ENCODE data around the gene TRMT2A. TPM values are rescaled to one million over a fixed set of nuclear protein-coding genes. Genes with fewer than 3 reads are reported as not detected.
"Not testable (repeated sequence)": the region's sequence is repeated elsewhere in the genome, so short reads cannot be mapped to it uniquely, and the experiment has no call there.

Gene TRMT2A
- total RNA-seq, 1 donor from 2014 or later: 31.8 TPM

GRCh38 chr22:20079745-20080444, 37.1 kb downstream of the TRMT2A start, which contains the start of gene DGCR8:
TSS of gene DGCR8 (plus strand) at chr22:20080241. CDS start at chr22:20085964, 5,723 bp downstream.
- Histone ChIP-seq H3K27ac (ENCODE audit: low read depth, low read length) (peak within 1 kb of the TSS; percentile 86), H3K9me3 (ENCODE audit: control insufficient read depth in 3 of 3, low read length in 3 of 3) (no peaks in the 10 kb centered on the region), H3K9ac (ENCODE audit: low read depth in 1 of 3, low read length in 3 of 3) (peak within 1 kb of the TSS; percentile 88 to 94 (median 92)), H3K4me1 (ENCODE audit: control insufficient read depth in 3 of 3, insufficient read depth in 3 of 3, low read length in 3 of 3) (peaks cover 36 to 45% (median 43%) of the 10 kb centered on the region in 3 donors), H3K27me3 (ENCODE audit: control insufficient read depth in 3 of 3, insufficient read depth in 3 of 3, low read length in 3 of 3) (no peaks in the 10 kb centered on the region), H3K4me3 (ENCODE audit: low read length in 3 of 3) (peak within 1 kb of the TSS; percentile 86 to 98 (median 95)), H3K36me3 (ENCODE audit: control insufficient read depth in 3 of 3, insufficient read depth in 3 of 3, low read length in 3 of 3) (peaks cover 0 to 6% (median 0%) of the 10 kb centered on the region in 3 donors)

GRCh38 chr22:20076627-20077172, 40.3 kb downstream of the TRMT2A start:
- H3K27ac ChIP-seq (ENCODE audit: low read depth, low read length): no peak overlapping the region
- H3K4me3 ChIP-seq (ENCODE audit: low read length in 3 of 3): no peak overlapping the region
- no peaks in the 10 kb centered on the region for H3K27me3 ChIP-seq (ENCODE audit: control insufficient read depth in 3 of 3, insufficient read depth in 3 of 3, low read length in 3 of 3)
- H3K36me3 ChIP-seq (ENCODE audit: control insufficient read depth in 3 of 3, insufficient read depth in 3 of 3, low read length in 3 of 3): no peaks in the 10 kb centered on the region
- no peaks in the 10 kb centered on the region for H3K9me3 ChIP-seq (ENCODE audit: control insufficient read depth in 3 of 3, low read length in 3 of 3)
- no peak overlapping the region for H3K9ac ChIP-seq (ENCODE audit: low read depth in 1 of 3, low read length in 3 of 3)
- H3K4me1 ChIP-seq (ENCODE audit: control insufficient read depth in 3 of 3, insufficient read depth in 3 of 3, low read length in 3 of 3): peaks cover 12 to 15% (median 12%) of the 10 kb centered on the region in 3 donors

DNA sequence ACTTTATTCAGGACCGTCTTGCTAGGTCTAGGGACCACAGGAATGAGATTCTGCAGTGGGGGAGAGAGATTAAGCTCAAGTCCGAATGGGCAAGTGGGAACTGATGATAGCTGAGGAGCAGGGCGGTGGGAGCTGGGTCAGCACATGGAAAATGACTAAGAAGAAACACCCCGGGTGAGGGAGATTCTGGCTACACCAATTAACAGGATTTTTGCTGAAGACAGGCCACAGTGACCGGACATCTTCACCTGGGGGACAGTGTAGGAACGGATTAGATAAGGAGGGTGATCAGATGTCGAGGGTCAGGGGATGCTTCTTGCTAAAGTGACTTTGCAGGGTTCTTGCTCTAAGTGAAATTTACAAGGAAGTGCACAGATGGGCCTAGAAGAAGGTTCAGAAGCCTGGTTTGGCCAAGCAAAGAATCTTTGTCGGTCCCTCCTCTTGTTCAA, 45.5 kb downstream of the TRMT2A start:
- Histone ChIP-seq H3K4me3 (ENCODE audit: low read length in 3 of 3) (no peak overlapping the region), H3K36me3 (ENCODE audit: control insufficient read depth in 3 of 3, insufficient read depth in 3 of 3, low read length in 3 of 3) (no peaks in the 10 kb centered on the region), H3K9me3 (ENCODE audit: control insufficient read depth in 3 of 3, low read length in 3 of 3) (no peaks in the 10 kb centered on the region), H3K27ac (ENCODE audit: low read depth, low read length) (no peak overlapping the region), H3K4me1 (ENCODE audit: control insufficient read depth in 3 of 3, insufficient read depth in 3 of 3, low read length in 3 of 3) (no peaks in the 10 kb centered on the region), H3K9ac (ENCODE audit: low read depth in 1 of 3, low read length in 3 of 3) (no peak overlapping the region), H3K27me3 (ENCODE audit: control insufficient read depth in 3 of 3, insufficient read depth in 3 of 3, low read length in 3 of 3) (no peaks in the 10 kb centered on the region)

DNA sequence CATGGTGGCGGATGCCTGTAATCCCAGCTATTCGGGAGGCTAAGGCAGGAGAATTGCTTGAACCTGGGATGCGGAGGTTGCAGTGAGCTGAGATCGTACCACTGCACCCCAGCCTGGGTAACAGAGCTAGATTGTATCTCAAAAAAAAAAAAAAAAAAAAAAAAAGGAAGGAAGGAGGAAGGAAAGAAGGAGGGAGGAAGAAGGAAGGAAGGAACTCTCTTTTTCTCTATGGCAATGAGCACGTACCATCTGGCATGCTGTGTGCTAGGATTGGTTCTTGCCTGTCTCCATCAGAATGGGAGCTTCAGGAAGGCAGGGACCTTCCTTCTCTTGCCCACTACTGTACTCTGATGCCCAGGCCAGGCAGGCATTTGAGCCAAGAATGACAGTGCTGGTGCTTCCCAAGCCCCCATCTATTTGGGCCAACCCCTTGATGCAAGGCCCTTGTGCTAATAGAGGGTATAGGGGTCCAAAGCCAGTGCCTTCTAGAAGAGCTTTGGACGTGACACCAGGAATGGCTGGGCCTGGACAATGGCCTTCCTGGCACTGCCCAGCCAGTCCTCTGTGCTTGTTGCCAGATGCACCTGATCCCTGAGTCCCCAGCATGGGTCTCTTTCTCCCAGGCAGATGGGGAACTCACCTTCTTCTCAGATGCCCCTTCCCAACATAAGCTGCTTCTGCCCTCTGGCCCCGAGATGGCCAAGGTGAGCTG, 47.5 kb downstream of the TRMT2A start:
- H3K4me3 ChIP-seq (ENCODE audit: low read length in 3 of 3): no peak overlapping the region
- no peaks in the 10 kb centered on the region for H3K9me3 ChIP-seq (ENCODE audit: control insufficient read depth in 3 of 3, low read length in 3 of 3)
- no peak overlapping the region for H3K27ac ChIP-seq (ENCODE audit: low read depth, low read length)
- no peak overlapping the region for H3K9ac ChIP-seq (ENCODE audit: low read depth in 1 of 3, low read length in 3 of 3)
- no peaks in the 10 kb centered on the region for H3K27me3 ChIP-seq (ENCODE audit: control insufficient read depth in 3 of 3, insufficient read depth in 3 of 3, low read length in 3 of 3)
- peaks cover 0 to 6% (median 4%) of the 10 kb centered on the region in 3 donors for H3K4me1 ChIP-seq (ENCODE audit: control insufficient read depth in 3 of 3, insufficient read depth in 3 of 3, low read length in 3 of 3)
- H3K36me3 ChIP-seq (ENCODE audit: control insufficient read depth in 3 of 3, insufficient read depth in 3 of 3, low read length in 3 of 3): peaks cover 5 to 12% (median 6%) of the 10 kb centered on the region in 3 donors

- no peaks in the 10 kb centered on the region for H3K9me3 ChIP-seq (ENCODE audit: control insufficient read depth in 3 of 3, low read length in 3 of 3)
- no peak overlapping the region for H3K9ac ChIP-seq (ENCODE audit: low read depth in 1 of 3, low read length in 3 of 3)
- H3K36me3 ChIP-seq (ENCODE audit: control insufficient read depth in 3 of 3, insufficient read depth in 3 of 3, low read length in 3 of 3): peaks cover 6 to 12% (median 12%) of the 10 kb centered on the region in 3 donors
- no peak overlapping the region for H3K27ac ChIP-seq (ENCODE audit: low read depth, low read length)
- H3K27me3 ChIP-seq (ENCODE audit: control insufficient read depth in 3 of 3, insufficient read depth in 3 of 3, low read length in 3 of 3): no peaks in the 10 kb centered on the region
- peaks cover 6 to 14% (median 13%) of the 10 kb centered on the region in 3 donors for H3K4me1 ChIP-seq (ENCODE audit: control insufficient read depth in 3 of 3, insufficient read depth in 3 of 3, low read length in 3 of 3)
- no peak overlapping the region for H3K4me3 ChIP-seq (ENCODE audit: low read length in 3 of 3)
Measured at GRCh38 chr22:20068640-20069039, 48.4 kb downstream of the TRMT2A start.

GRCh38 chr22:20067384-20067682, 49.7 kb downstream of the TRMT2A start:
- not testable (repeated sequence) for H3K9ac ChIP-seq (ENCODE audit: low read depth in 1 of 3, low read length in 3 of 3); H3K4me3 ChIP-seq (ENCODE audit: low read length in 3 of 3); H3K27ac ChIP-seq (ENCODE audit: low read depth, low read length); H3K27me3 ChIP-seq (ENCODE audit: control insufficient read depth in 3 of 3, insufficient read depth in 3 of 3, low read length in 3 of 3); H3K9me3 ChIP-seq (ENCODE audit: control insufficient read depth in 3 of 3, low read length in 3 of 3)
- H3K4me1 ChIP-seq (ENCODE audit: control insufficient read depth in 3 of 3, insufficient read depth in 3 of 3, low read length in 3 of 3): peaks cover 11 to 22% (median 20%) of the 10 kb centered on the region in 3 donors
- peaks cover 6 to 22% (median 12%) of the 10 kb centered on the region in 3 donors for H3K36me3 ChIP-seq (ENCODE audit: control insufficient read depth in 3 of 3, insufficient read depth in 3 of 3, low read length in 3 of 3)

GRCh38 chr22:20066617-20067383, 50.2 kb downstream of the TRMT2A start:
- no peak overlapping the region for H3K4me3 ChIP-seq (ENCODE audit: low read length in 3 of 3)
- H3K36me3 ChIP-seq (ENCODE audit: control insufficient read depth in 3 of 3, insufficient read depth in 3 of 3, low read length in 3 of 3): peaks cover 6 to 27% (median 15%) of the 10 kb centered on the region in 3 donors
- peaks cover 11 to 22% (median 20%) of the 10 kb centered on the region in 3 donors for H3K4me1 ChIP-seq (ENCODE audit: control insufficient read depth in 3 of 3, insufficient read depth in 3 of 3, low read length in 3 of 3)
- H3K27me3 ChIP-seq (ENCODE audit: control insufficient read depth in 3 of 3, insufficient read depth in 3 of 3, low read length in 3 of 3): no peaks in the 10 kb centered on the region
- no peak overlapping the region for H3K9ac ChIP-seq (ENCODE audit: low read depth in 1 of 3, low read length in 3 of 3)
- no peaks in the 10 kb centered on the region for H3K9me3 ChIP-seq (ENCODE audit: control insufficient read depth in 3 of 3, low read length in 3 of 3)
- H3K27ac ChIP-seq (ENCODE audit: low read depth, low read length): no peak overlapping the region

DNA sequence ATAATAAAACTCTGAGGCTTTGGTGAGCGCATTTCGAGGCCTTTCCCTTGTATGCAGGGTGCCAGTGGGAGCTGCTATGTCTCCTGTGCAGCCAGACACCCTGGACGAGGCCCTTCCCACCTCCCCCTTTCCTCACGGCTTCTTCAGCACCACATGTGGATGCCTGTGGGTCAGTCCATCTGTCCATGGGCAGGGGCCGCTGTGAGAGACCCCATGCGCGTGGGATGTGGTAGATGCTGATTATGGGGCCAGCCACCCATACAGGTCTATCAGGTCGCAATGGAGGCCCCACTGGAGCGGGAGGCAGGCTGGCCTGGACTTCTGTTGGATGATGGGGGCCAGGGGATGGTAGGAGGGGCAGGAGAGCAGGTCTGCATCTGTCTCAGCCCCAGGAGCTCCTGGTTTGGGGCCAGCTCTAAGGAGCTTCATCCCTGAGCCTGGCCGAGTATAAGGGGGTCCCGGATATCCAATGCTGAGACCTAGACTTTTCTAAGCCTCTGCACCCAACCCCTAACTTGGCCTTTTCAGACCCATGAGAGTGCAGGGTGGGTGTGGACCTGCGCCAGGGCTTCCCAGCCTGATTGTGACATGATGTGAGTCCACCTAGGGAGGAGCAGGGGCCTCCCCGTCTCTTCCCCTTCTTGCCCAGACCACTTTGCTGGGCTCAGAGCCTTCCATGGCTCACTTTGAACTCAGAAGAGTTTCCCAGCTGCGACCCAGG, 51.0 kb downstream of the TRMT2A start:
- Histone ChIP-seq H3K36me3 (ENCODE audit: control insufficient read depth in 3 of 3, insufficient read depth in 3 of 3, low read length in 3 of 3) (peaks cover 9 to 34% (median 19%) of the 10 kb centered on the region in 3 donors), H3K4me1 (ENCODE audit: control insufficient read depth in 3 of 3, insufficient read depth in 3 of 3, low read length in 3 of 3) (peaks cover 11 to 24% (median 24%) of the 10 kb centered on the region in 3 donors), H3K27me3 (ENCODE audit: control insufficient read depth in 3 of 3, insufficient read depth in 3 of 3, low read length in 3 of 3) (no peaks in the 10 kb centered on the region)

DNA sequence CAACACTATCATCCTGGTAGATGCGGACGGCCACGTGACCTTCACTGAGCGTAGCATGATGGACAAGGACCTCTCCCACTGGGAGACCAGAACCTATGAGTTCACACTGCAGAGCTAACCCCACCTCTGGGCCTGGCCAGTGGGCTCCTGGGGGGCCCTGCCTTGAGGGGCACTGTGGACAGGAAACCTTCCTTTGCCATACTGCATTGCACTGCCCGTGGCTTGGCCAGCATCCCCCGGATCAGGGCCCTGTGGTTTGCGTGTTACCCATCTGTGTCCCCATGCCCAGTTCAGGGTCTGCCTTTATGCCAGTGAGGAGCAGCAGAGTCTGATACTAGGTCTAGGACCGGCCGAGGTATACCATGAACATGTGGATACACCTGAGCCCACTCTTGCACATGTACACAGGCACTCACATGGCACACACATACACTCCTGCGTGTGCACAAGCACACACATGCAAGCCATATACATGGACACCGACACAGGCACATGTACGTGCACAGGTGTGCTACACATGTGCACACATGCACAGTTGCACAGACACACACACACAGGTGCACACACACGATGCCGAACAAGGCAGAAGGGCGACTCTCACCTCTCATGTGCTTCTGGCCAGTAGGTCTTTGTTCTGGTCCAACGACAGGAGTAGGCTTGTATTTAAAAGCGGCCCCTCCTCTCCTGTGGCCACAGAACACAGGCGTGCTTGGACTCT, 52.3 kb downstream of the TRMT2A start:
- H3K4me3 ChIP-seq (ENCODE audit: low read length in 3 of 3): no peak overlapping the region
- H3K9me3 ChIP-seq (ENCODE audit: control insufficient read depth in 3 of 3, low read length in 3 of 3): no peaks in the 10 kb centered on the region
- no peaks in the 10 kb centered on the region for H3K27me3 ChIP-seq (ENCODE audit: control insufficient read depth in 3 of 3, insufficient read depth in 3 of 3, low read length in 3 of 3)
- H3K27ac ChIP-seq (ENCODE audit: low read depth, low read length): no peak overlapping the region
- H3K4me1 ChIP-seq (ENCODE audit: control insufficient read depth in 3 of 3, insufficient read depth in 3 of 3, low read length in 3 of 3): peaks cover 11 to 24% (median 24%) of the 10 kb centered on the region in 3 donors
- H3K9ac ChIP-seq (ENCODE audit: low read depth in 1 of 3, low read length in 3 of 3): peak overlapping the region in 1 of 3 donors; percentile 71
- peaks cover 9 to 40% (median 24%) of the 10 kb centered on the region in 3 donors for H3K36me3 ChIP-seq (ENCODE audit: control insufficient read depth in 3 of 3, insufficient read depth in 3 of 3, low read length in 3 of 3)

More for the DNA sequence above, 51.0 kb downstream of the TRMT2A start:
- H3K9ac ChIP-seq (ENCODE audit: low read depth in 1 of 3, low read length in 3 of 3): no peak overlapping the region
- H3K27ac ChIP-seq (ENCODE audit: low read depth, low read length): no peak overlapping the region
- no peak overlapping the region for H3K4me3 ChIP-seq (ENCODE audit: low read length in 3 of 3)
- H3K9me3 ChIP-seq (ENCODE audit: control insufficient read depth in 3 of 3, low read length in 3 of 3): no peaks in the 10 kb centered on the region

All from skeletal muscle tissue (tissue), 4 donors.